ENCODE measurements around the gene ETS2.

ETS2 gene

DNA sequence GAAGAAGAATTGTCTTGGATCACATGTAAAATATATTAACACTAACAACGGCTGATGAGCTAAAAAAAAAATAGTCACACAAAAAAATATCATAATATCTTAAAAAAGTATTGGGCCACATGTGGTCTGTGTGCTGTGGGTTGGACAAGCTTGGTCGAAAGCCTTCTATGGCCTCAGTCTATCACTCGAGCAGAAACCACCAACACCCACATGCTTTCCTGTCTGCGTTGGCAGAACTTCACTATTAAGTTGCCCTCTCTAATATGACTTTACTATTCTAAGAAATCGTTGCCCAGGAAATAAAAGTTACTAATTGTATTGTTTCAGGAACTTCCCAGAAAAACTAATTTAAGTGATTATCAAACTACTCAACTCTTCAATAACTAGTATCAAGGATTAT is 28.2 kb upstream of the ETS2 start:
- DNase-seq (ENCODE audit: low read depth): no peak

- no peak for DNase-seq (ENCODE audit: low read depth)
Observed at GRCh38 chr21:38780879-38781278, 24.9 kb upstream of the ETS2 start.

GRCh38 chr21:38784458-38785266 is 21.1 kb upstream of the ETS2 start:
- no peak for DNase-seq (ENCODE audit: low read depth)

GRCh38 chr21:38785483-38785882 is 20.2 kb upstream of the ETS2 start:
- no peak for DNase-seq (ENCODE audit: low read depth)

DNA sequence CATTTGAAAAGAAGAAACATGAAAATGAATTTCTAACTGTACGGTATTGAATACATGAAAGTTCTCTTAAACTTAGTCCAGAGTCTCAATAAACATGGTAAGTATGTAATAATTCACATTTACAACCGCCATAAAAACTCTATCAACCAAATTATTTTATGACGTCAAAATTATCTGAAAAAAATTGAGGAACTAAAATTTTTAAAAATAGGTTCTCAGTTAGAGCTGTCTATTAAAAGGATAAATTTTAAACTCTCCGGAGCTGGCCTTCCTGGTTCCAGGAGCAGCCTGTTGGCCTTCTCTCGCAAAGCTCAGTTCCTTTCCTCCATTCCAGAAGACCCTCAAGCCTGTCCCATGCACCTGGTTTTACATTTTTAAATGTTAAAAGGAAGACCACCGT is 18.7 kb upstream of the ETS2 start:
- DNase-seq (ENCODE audit: low read depth): no peak

DNA sequence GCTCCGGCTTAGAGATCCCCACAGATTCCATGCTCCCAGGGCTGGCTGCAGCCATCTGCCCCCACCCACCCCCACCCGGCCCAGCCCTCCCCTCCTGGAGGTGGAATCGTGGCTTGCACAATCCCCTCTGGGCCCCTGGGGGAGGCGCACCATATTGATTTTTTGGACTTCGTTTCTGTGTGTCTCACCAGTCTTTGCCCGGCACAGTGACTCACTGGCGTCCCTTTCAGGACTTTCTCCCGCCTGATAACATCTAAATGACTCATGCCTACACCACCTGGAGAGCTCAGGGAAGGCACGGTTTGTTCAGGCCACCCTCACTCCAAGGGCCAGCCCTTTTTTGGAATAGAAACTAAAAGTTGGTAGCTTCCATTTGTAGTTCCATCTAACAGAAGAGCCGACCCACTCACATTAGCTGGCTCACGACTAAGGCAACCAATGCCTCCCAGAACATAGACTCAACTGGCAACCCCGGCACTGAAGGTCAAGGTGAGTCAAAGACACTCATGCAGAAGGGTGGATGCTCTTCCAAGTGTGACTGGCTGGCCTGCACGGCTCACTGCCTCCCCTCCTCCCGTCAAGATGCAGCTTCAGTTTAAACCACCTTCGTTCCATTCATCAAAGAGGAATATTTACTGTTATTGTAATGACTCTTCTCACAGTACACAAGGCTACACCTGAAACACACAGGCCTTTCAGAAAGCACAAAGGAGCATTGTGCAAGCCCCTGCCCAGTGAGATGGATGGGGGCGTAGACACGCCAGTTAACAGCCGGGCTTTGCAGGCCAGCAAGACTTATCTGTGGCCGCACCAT is 18.1 kb upstream of the ETS2 start:
- DNase-seq (ENCODE audit: low read depth): peak; percentile 69

DNA sequence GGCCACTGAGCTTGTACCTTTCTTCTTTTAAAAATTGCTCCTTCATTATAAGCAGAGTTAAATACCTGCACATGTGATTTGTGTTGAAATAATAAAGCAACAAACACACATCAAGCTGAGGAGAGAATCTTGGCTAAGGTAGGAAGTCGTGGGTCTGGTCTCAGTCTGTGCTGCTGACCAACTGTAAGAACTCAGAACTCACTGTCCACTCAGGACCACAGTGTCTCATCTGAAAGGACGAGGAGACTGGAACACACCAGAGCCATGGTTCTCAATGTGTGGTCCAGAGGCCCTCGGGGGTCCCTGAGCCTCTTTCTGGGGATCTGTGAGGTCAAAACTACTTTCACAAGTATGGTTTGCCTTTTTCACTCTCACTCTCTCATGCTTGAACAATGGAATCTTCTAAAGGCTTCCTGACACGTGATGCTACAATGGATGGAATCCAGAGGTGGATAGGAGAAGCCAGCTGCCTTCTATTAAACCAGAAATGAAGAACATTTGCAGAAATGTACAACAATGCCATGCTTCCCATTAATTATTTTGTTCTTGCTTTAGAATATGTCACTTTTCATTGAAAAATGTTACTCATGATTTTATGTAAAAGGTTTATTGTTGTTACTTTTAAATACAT is 17.3 kb upstream of the ETS2 start:
- no peak for DNase-seq (ENCODE audit: low read depth)

DNA sequence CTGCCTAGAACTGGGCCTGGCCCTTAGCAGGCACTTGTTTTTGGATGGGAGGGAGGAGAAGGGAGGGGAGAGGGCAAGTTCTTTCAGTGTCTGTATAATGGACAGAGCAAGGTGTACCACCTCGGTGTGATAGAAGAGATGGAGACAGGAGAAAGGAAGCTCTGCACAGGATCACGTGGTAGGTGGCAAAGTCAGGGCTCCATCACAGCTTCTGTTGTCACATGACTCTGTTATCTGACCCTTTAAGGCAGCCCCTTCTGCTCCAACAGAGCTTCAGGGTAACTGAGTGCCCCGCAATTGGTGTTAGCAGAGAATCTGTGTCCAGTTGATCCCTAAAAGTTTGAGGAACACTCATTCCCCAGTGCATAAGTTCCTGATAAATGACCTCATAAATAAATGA is 16.5 kb upstream of the ETS2 start:
- no peak for DNase-seq (ENCODE audit: low read depth)

GRCh38 chr21:38790059-38790458 is 15.7 kb upstream of the ETS2 start:
- DNase-seq (ENCODE audit: low read depth): no peak

GRCh38 chr21:38790961-38791360 is 14.8 kb upstream of the ETS2 start:
- DNase-seq (ENCODE audit: low read depth): peak; percentile 52

GRCh38 chr21:38792676-38793459 is 12.9 kb upstream of the ETS2 start:
- DNase-seq (ENCODE audit: low read depth): no peak

GRCh38 chr21:38793926-38794713 is 11.6 kb upstream of the ETS2 start:
- no peak for DNase-seq (ENCODE audit: low read depth)

- no peak for DNase-seq (ENCODE audit: low read depth)
Observed at GRCh38 chr21:38794978-38795377, 10.8 kb upstream of the ETS2 start.

GRCh38 chr21:38795475-38795874 is 10.3 kb upstream of the ETS2 start:
- no peak for DNase-seq (ENCODE audit: low read depth)

GRCh38 chr21:38796424-38796823 is 9.3 kb upstream of the ETS2 start:
- peak; percentile 46 for DNase-seq (ENCODE audit: low read depth)

DNA sequence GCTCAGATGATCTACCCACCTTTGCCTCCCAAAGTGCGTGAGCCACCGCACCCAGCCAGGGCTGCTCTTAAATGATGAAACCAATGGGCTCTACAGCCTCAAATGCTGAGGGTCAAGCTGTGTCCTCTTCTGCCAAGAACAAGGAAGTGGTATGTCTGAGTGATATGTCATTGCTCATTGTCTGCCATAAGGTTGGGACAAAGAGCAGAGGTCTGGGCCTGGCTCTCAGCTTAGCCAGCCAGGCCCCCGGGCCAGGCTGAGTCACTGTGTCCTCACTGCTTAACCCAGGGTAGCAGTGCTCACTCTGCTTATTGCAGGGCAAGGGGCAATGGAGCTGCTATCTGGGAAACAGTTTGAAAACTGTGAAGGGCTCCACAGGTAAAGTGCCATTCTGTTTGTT is 8.3 kb upstream of the ETS2 start:
- peak; percentile 67 for DNase-seq (ENCODE audit: low read depth)

DNA sequence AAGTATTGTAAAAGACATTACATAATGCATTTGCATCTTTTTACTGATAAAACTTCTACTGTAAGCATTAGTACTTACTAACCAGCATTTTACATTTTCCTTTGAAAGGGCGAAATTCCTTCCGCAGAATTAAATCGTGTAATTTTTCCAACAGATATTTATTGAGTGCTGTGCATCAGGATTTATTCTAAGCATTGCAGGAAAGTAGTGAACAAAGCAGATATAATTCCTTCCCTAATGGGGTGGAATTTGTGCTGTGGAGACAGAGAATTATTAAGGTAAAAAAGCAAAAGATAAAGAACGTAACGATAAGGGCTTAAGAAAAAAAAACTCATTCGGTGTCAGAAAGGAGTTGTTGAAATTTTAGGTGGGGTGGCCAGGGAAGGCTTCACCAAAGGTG is 7.6 kb upstream of the ETS2 start:
- DNase-seq (ENCODE audit: low read depth): no peak

GRCh38 chr21:38798481-38798882 is 7.2 kb upstream of the ETS2 start:
- DNase-seq (ENCODE audit: low read depth): no peak

DNA sequence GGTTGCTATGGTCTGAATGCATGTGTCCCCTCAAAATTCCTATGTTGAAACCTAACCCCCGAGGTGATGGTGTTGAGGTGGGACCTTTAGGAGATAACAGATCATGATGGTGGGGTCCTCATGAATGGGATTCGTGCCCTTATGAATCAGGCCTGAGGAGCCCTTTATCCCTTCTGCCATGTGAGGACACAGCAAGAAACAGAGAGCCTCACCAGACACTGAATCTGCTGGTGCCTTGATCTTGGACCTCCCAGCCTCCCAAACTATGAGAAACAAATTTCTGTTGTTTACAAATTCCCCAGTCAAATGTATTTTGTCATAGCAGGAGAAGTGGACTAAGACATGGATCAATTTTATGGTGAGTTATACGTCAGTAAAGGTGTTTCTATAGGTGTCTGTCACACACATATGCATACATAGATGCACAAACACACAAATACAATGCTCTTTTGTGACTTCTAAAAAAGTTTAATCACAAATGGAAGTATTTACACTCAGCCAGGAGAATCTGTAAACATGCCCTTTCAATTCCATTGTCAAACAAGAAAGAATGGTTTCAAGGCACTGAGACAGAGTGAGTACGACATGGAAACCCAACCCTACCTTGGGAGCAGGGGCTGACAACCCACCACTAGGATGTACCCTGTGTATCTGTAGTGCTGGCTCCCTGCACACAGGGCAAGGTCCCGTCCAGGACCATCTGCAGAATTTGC is 5.5 kb upstream of the ETS2 start:
- DNase-seq (ENCODE audit: low read depth): no peak

DNA sequence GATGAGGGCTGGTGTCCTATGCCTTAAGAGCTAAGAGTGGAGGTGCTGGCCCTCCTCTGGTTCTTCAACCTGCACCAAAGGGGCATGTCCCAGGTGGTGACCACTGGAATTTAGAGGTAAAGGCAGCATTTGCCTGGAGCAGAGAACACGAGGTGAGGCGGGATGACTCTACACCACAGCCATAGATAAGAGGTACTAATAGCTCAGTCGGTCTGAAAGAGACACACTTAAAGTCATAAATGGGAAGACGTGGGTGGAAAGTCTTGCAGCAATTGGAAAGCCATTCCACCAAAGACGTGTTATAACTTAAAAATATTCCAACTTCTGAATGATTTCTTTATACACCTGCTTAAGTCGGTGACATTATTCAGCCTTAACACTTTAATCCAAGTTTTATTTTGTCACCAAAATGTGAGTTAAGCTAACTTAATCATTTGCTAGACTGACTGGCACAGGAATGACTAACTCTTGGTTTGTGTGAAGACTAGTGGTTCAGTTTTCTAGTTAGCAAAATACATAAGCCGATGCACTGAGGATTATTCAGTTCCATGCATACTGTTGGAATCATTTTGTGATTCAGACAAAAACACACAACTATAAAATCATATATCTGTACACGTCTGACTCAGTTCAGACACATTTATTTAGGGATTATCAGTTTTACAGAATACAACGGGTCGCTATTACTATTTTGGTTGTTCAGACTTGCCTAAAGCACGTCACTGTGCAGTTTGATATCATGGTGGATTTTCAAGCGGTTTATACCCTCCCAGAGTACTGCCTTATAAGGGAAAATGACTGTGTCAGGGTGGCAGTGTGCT is 4.6 kb upstream of the ETS2 start:
- DNase-seq (ENCODE audit: low read depth): no peak
